Activated T-cell treated with anti-CD3 and anti-CD28 coated beads for 48 hours (primary cell): ENCODE measurements around the gene ATR.
"Not testable (repeated sequence)": the region's sequence is repeated elsewhere in the genome, so short reads cannot be mapped to it uniquely, and the experiment has no call there.

Experiments
- DNase-seq: peaks from one replicate; pipeline ENCODE4 v3.0.0-alpha.2; 2020; ENCODE audit warnings: low read depth

ATR gene

GRCh38 chr3:142447852-142448823 lies 130.4 kb downstream of the ATR start, which contains the start of gene XRN1:
Gene XRN1 (minus strand): TSS chr3:142448037. CDS start chr3:142447944, 93 bp downstream.
- DNase-seq = peak; percentile 95

- DNase-seq = peak; percentile 32
These were observed 131.2 kb downstream of the ATR start for GRCh38 chr3:142447301-142447851.

DNA sequence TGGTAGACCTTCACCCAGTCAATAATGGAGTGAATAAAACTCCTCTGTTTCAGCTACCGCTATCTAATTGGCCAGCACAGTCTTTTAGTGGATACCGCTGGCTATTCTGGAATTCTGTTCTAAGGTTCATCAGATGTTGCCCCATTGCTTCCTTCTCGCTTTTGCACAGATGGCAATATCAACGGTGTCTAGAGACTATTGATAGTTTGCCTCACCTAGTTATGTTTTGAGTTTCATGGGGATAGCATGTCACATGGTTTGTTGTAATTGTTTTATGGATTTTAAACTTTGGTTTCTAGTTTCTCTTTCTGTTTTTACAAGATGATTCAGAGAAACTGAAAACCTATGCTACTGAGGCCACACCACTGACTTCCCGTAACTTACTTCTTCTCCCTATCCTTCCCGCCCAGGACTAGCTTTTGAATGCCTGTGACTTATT lies 132.7 kb downstream of the ATR start:
- no peak for DNase-seq

- no peak for DNase-seq
These were observed 134.2 kb downstream of the ATR start for GRCh38 chr3:142444343-142444742.

DNA sequence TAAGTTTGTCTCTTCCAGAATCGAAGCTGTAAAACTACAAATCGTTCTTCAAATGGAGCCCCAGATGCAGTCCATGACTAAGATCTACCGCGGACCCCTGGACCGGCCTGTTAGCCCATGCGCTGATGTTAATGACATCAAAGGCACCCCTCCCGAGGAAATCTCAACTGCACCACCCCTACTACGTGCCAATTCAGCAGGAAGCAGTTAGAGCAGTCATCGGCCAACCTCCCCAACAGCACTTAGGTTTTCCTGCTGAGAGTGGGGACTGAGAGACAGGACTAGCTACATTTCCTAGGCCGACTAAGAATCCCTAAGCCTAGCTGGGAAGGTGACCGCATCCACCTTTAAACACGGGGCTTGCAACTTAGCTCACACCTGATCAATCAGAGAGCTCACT lies 135.5 kb downstream of the ATR start:
- DNase-seq = not testable (repeated sequence)

DNA sequence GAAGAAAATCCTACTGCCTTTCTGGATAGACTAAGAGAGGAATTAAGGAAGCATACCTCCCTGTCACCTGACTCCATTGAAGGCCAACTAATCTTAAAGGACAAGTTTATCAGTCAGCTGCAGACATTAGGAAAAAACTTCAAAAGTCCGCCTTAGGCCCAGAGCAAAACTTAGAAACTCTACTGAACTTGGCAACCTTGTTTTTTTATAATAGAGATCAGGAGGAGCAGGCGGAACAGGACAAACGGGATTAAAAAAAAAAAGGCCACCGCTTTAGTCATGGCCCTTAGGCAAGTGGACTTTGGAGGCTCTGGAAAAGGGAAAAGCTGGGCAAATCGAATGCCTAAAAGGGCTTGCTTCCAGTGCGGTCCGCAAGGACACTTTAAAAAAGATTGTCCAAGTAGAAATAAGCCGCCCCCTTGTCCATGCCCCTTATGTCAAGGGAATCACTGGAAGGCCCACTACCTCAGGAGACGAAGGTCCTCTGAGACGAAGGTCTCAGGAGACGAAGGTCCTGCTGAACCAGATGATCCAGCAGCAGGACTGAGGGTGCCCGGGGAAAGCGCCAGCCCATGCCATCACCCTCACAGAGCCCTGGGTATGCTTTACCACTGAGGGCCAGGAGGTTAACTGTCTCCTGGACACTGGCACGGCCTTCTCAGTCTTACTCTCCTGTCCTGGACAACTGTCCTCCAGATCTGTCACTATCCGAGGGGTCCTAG lies 138.9 kb downstream of the ATR start:
- DNase-seq = not testable (repeated sequence)

DNA sequence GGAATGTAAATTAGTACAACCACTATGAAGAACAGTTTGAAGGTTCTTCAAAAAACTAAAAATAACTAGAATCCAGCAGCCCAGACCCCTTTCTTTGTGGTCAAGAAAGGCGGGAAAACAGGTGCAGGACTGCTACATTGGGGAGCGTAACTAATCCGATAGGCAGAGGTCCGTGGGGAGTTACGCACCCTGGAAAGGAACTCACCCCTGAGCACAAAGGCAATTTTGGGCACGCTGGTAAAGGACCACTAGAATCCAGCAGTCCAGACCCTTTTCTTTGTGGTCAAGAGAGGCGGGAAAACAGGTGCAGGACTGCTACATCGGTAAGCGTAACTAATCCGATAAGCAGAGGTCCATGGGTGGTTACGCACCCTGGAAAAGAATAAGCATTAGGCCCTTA lies 140.4 kb downstream of the ATR start:
- not testable (repeated sequence) for DNase-seq

DNA sequence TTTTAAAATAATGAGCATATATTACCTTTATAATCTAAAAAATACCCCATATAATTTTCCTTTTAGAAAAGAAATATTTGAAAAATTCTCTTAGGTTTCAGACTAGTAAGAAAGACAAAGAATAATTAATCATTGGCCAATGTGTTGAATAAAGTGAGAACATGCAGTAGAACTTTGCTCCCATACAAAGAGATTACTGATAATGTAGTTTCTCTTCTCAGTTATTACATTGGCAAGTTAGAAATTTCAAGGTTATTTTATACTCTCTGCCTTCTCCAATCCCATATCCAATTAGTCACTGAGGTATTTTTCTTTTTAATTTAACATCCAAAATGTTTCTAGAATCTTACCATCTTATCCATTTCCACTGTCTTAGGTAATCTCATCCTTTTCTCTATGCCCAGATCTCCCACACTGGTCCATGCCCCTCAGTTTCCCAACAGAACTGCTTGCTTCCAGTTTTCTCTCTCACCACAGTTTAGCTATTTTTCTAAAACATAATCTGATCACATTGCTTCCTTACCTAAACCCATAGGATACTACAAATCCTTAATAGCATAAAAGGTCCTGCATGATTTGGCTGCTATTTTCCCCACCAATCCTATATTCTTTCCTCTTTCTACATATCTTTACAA lies 141.5 kb downstream of the ATR start:
- no peak for DNase-seq

DNA sequence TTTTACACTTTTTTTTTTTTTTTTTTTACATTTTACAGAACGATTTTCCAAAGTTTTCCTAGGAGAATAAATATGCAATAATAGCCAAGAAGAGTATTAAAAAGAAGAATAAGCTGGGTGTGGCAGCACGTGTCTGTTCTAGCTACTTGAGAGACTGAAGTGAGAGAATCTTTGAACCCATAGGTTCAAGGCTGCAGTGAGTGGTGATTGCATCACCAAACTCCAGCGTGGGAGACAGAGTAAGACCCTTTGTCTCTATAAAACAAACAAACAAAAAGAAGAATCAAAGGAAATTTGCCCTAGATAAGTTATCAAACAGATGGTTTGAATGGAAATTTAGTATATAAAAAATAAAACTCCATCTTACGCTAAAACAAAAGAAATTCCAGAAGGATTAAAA lies 144.0 kb downstream of the ATR start:
- no peak for DNase-seq

GRCh38 chr3:142433110-142433509 lies 145.4 kb downstream of the ATR start:
- no peak for DNase-seq

- no peak for DNase-seq
These were observed 149.0 kb downstream of the ATR start for GRCh38 chr3:142429582-142429981.

DNA sequence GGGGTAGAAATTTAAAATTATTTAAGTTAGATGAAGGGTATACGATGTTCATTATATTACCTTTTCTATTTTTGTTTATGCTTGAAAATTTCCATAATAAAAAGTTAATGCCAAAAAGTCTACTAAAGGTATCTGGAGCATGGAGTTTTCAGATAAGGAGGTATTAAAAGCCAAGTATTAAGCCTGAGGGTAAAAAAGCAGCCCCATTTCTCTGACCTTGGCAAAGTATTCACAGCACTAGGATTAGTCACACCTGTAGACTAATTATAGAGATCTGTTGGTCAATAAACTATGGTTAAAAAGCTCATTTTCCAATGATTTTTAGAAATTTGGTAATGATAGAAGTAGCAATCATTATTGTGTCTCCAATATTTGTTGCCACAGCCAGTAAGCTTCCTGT lies 153.8 kb downstream of the ATR start:
- no peak for DNase-seq

DNA sequence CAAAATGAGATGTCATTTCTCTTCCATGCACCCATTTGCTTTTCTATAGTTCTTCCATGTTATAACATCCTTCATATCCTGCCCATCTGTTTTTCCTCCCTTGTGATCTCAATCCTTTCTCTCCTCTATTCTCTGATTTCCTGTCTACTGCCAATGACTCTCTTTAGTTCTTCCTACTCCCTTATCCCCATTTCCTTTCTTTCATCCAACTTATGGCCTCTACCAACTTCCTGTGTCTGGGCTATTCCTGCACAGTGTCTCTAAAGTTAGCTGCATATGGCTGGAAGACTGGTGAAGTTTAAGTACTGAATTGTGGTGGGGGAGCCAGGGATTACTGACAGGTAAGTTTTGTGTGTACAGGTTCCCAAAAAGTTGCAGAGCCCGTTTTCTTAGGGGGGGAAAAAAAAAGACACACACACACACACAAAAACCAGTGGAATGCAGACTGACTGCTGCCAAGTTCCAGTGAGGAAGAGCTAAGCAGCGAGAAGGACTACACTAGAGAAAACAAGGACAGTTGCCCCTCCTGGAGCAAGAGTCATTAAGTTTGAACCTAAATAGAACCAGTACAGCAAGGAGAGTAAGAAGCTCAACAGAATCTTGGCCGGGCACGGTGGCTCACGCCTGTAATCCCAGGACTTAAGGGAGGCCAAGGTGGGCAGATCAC lies 159.5 kb downstream of the ATR start:
- no peak for DNase-seq

DNA sequence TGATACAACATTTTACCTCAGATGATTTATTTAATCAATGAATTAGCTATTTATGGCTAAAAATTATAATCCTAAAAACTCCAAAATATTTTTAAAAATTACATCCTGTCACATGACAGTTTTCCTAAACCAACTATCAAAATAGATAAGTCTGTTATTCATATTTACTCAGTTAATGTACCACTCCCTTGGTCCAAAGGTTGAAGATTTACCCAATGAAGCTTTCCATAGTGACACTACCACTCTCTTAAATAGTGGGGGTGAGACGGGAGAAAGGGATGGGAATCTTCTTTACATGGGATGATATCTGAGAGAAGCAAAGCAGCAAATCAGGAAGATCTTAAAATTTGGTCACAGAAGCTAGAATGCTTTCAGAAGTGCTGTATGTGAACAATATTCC lies 161.2 kb downstream of the ATR start:
- no peak for DNase-seq

GRCh38 chr3:142400537-142400936 lies 178.0 kb downstream of the ATR start:
- not testable (repeated sequence) for DNase-seq
